Activated CD4-positive, alpha-beta T cell treated with anti-CD3 and anti-CD28 coated beads, Interleukin-2, amount 10 ng/mL, durations not matched to agents 7 days and 5 days (primary cell): ENCODE data around the gene ABL2. TPM values are rescaled to one million over a fixed set of nuclear protein-coding genes. Genes with fewer than 3 reads are reported as not detected.

Experiments
- CTCF ChIA-PET: fragments of 350-600 bp; sonication (Branson Sonifier 250); formaldehyde crosslinking; loops from one replicate; lab custom pipeline; 2021; ENCODE audit warnings: antibody characterized with exemption; lab: Charles Lee
- POLR2A ChIA-PET: fragments of 350-600 bp; sonication (Branson Sonifier 250); formaldehyde crosslinking; loops from one replicate; lab custom pipeline; 2021; ENCODE audit warnings: antibody characterized with exemption; lab: Charles Lee
- DNase-seq: peaks from one replicate; pipeline ENCODE4 v3.0.0-alpha.2; 2020
- H3K27ac Mint-ChIP-seq: one replicate; pipeline ENCODE4 v1.8.0; 2021; ENCODE audit warnings: mild to moderate bottlenecking, moderate library complexity, mixed read lengths
- H3K27me3 Mint-ChIP-seq: one replicate; pipeline ENCODE4 v1.8.0; 2021; ENCODE audit warnings: mixed read lengths
- H3K36me3 Mint-ChIP-seq: one replicate; pipeline ENCODE4 v1.8.0; 2021; ENCODE audit warnings: low read depth, mixed read lengths
- H3K4me1 Mint-ChIP-seq: one replicate; pipeline ENCODE4 v1.8.0; 2021; ENCODE audit warnings: mixed read lengths
- H3K4me3 Mint-ChIP-seq: one replicate; pipeline ENCODE4 v1.8.0; 2021; ENCODE audit warnings: mild to moderate bottlenecking, moderate library complexity, mixed read lengths
- H3K9me3 Mint-ChIP-seq: one replicate; pipeline ENCODE4 v1.8.0; 2021; ENCODE audit warnings: mixed read lengths
- total RNA-seq, 2 experiments: library from RNA; stranded (reverse); gene quantifications; one replicate each; pipeline ENCODE4 v1.2.3, GENCODE V29; 2021

ABL2 gene
- total RNA-seq, 2 experiments from 2014 or later = 7.5 to 8.2 TPM

GRCh38 chr1:179091691-179092165, 137.7 kb downstream of the ABL2 start:
- Mint-ChIP-seq H3K27me3 (no peaks in the 10 kb centered on the region), H3K9me3 (no peaks in the 10 kb centered on the region), H3K4me1 (peaks cover 1% of the 10 kb centered on the region), H3K27ac (no peak overlapping the region), H3K4me3 (no peak overlapping the region), H3K36me3 (peaks cover 43% of the 10 kb centered on the region)
- DNase-seq = no peak
- ChIA-PET POLR2A (no interaction called here), CTCF (interaction anchor here (1.8 to 2.8 kb wide), 3 partner anchors 9 to 35 kb away, joined by 5 to 9 read pairs (median 8); no protein-coding TSS in a partner anchor)

- no peak overlapping the region for H3K4me3 Mint-ChIP-seq
- H3K9me3 Mint-ChIP-seq = no peaks in the 10 kb centered on the region
- no peak for DNase-seq
- H3K36me3 Mint-ChIP-seq = peaks cover 40% of the 10 kb centered on the region
- no peak overlapping the region for H3K27ac Mint-ChIP-seq
- H3K27me3 Mint-ChIP-seq = no peaks in the 10 kb centered on the region
- POLR2A ChIA-PET = no interaction called here
- H3K4me1 Mint-ChIP-seq = peaks cover 3% of the 10 kb centered on the region
- CTCF ChIA-PET = interaction anchor here (0.7 to 2.8 kb wide), 4 partner anchors 8 to 35 kb away, joined by 3 to 9 read pairs (median 6); partner anchors contain the start of gene TOR3A
Observed at GRCh38 chr1:179090923-179091322, 138.6 kb downstream of the ABL2 start.

- DNase-seq = no peak
- Mint-ChIP-seq H3K4me1 (peaks cover 3% of the 10 kb centered on the region), H3K4me3 (no peak overlapping the region), H3K27ac (no peak overlapping the region), H3K9me3 (no peaks in the 10 kb centered on the region), H3K36me3 (peaks cover 39% of the 10 kb centered on the region), H3K27me3 (no peaks in the 10 kb centered on the region)
- CTCF ChIA-PET = interaction anchor here (0.7 to 2.8 kb wide), 3 partner anchors 9 to 36 kb away, joined by 3 to 9 read pairs (median 5); partner anchors contain the start of gene TOR3A
- POLR2A ChIA-PET = no interaction called here
Observed at GRCh38 chr1:179090522-179090921, 139.0 kb downstream of the ABL2 start.

- no peak for DNase-seq
- Mint-ChIP-seq H3K4me1 (peaks cover 6% of the 10 kb centered on the region), H3K27me3 (no peaks in the 10 kb centered on the region), H3K27ac (no peak overlapping the region), H3K4me3 (no peak overlapping the region), H3K9me3 (no peaks in the 10 kb centered on the region), H3K36me3 (peaks cover 40% of the 10 kb centered on the region)
- ChIA-PET POLR2A (no interaction called here), CTCF (interaction anchor here (0.7 to 2.8 kb wide), 3 partner anchors 9 to 36 kb away, joined by 3 to 9 read pairs (median 5); partner anchors contain the start of gene TOR3A)
Observed at GRCh38 chr1:179089827-179090482, 139.5 kb downstream of the ABL2 start.

- ChIA-PET CTCF (interaction anchor here (0.6 to 1.7 kb wide), 6 partner anchors 24 to 722 kb away, joined by 3 to 5 read pairs (median 3); no protein-coding TSS in a partner anchor), POLR2A (no interaction called here)
- Mint-ChIP-seq H3K36me3 (peaks cover 28% of the 10 kb centered on the region), H3K4me3 (no peak overlapping the region), H3K9me3 (no peaks in the 10 kb centered on the region), H3K27me3 (no peaks in the 10 kb centered on the region), H3K4me1 (peaks cover 18% of the 10 kb centered on the region), H3K27ac (no peak overlapping the region)
- DNase-seq = no peak
Observed at GRCh38 chr1:179087665-179088064, 141.8 kb downstream of the ABL2 start.

GRCh38 chr1:179083533-179083932, 145.9 kb downstream of the ABL2 start:
- ChIA-PET CTCF (interaction anchor here (0.6 to 1.8 kb wide), 2 partner anchors 9 to 14 kb away, joined by 3 to 8 read pairs; no protein-coding TSS in a partner anchor), POLR2A (no interaction called here)
- no peaks in the 10 kb centered on the region for H3K9me3 Mint-ChIP-seq
- DNase-seq = no peak
- H3K36me3 Mint-ChIP-seq = peaks cover 18% of the 10 kb centered on the region
- no peaks in the 10 kb centered on the region for H3K27me3 Mint-ChIP-seq
- H3K27ac Mint-ChIP-seq = peak overlapping the region; percentile 95
- peak overlapping the region; percentile 96 for H3K4me3 Mint-ChIP-seq
- H3K4me1 Mint-ChIP-seq = peaks cover 38% of the 10 kb centered on the region

GRCh38 chr1:179082999-179083335, 146.5 kb downstream of the ABL2 start:
- H3K27ac Mint-ChIP-seq = peak overlapping the region; percentile 95
- no peaks in the 10 kb centered on the region for H3K9me3 Mint-ChIP-seq
- H3K36me3 Mint-ChIP-seq = peaks cover 17% of the 10 kb centered on the region
- peaks cover 38% of the 10 kb centered on the region for H3K4me1 Mint-ChIP-seq
- no peaks in the 10 kb centered on the region for H3K27me3 Mint-ChIP-seq
- ChIA-PET CTCF (interaction anchor here (0.6 to 2.1 kb wide), 5 partner anchors 9 to 732 kb away, joined by 3 to 8 read pairs (median 4); no protein-coding TSS in a partner anchor), POLR2A (interaction anchor here (0.5 kb wide), 1 partner anchor 18 kb away, joined by 11 read pairs; no protein-coding TSS in a partner anchor)
- peak overlapping the region; percentile 96 for H3K4me3 Mint-ChIP-seq
- peak; percentile 31 for DNase-seq

GRCh38 chr1:179082333-179082998, 147.0 kb downstream of the ABL2 start:
- Mint-ChIP-seq H3K9me3 (no peaks in the 10 kb centered on the region), H3K36me3 (peaks cover 17% of the 10 kb centered on the region), H3K27ac (peak overlapping the region; percentile 95), H3K4me1 (peaks cover 38% of the 10 kb centered on the region), H3K4me3 (peak overlapping the region; percentile 96), H3K27me3 (no peaks in the 10 kb centered on the region)
- ChIA-PET POLR2A (interaction anchor here (0.5 kb wide), 2 partner anchors 18 to 46 kb away, joined by 5 to 11 read pairs; no protein-coding TSS in a partner anchor), CTCF (interaction anchor here (0.9 to 2.1 kb wide), 4 partner anchors 10 to 732 kb away, joined by 3 to 8 read pairs (median 5); no protein-coding TSS in a partner anchor)
- DNase-seq = peak; percentile 32

GRCh38 chr1:179081687-179082332, 147.7 kb downstream of the ABL2 start, which contains the start of gene TOR3A:
TOR3A (plus strand) TSS chr1:179082070; CDS start chr1:179082129, 59 bp downstream.
- H3K27me3 Mint-ChIP-seq = no peaks in the 10 kb centered on the region
- CTCF ChIA-PET = interaction anchor here (1.2 to 2.1 kb wide), 4 partner anchors 9 to 733 kb away, joined by 3 to 6 read pairs (median 3); no protein-coding TSS in a partner anchor

GRCh38 chr1:179080866-179081686, 148.4 kb downstream of the ABL2 start:
- Mint-ChIP-seq H3K27me3 (no peaks in the 10 kb centered on the region), H3K4me3 (peak overlapping the region; percentile 96), H3K36me3 (peaks cover 13% of the 10 kb centered on the region), H3K9me3 (no peaks in the 10 kb centered on the region), H3K4me1 (peaks cover 34% of the 10 kb centered on the region), H3K27ac (peak overlapping the region; percentile 94)
- CTCF ChIA-PET = interaction anchor here (0.5 to 2.1 kb wide), 8 partner anchors 9 to 734 kb away, joined by 3 to 6 read pairs (median 3); no protein-coding TSS in a partner anchor
- POLR2A ChIA-PET = interaction anchor here (0.7 kb wide), 1 partner anchor 213 kb away, joined by 3 read pairs; the partner anchor contains the start of gene SOAT1
- peak; percentile 52 for DNase-seq

More at GRCh38 chr1:179081687-179082332, 147.7 kb downstream of the ABL2 start, which contains the start of gene TOR3A:
- Mint-ChIP-seq H3K36me3 (peaks cover 17% of the 10 kb centered on the region), H3K9me3 (no peaks in the 10 kb centered on the region), H3K27ac (peak within 1 kb of the TSS; percentile 95), H3K4me3 (peak within 1 kb of the TSS; percentile 96), H3K4me1 (peaks cover 37% of the 10 kb centered on the region)
- DNase-seq = peak; percentile 86
- POLR2A ChIA-PET = interaction anchor here (0.5 kb wide), 1 partner anchor 47 kb away, joined by 5 read pairs; no protein-coding TSS in a partner anchor

- DNase-seq = peak; percentile 71
- H3K27me3 Mint-ChIP-seq = no peaks in the 10 kb centered on the region
- H3K36me3 Mint-ChIP-seq = peaks cover 5% of the 10 kb centered on the region
- H3K9me3 Mint-ChIP-seq = no peaks in the 10 kb centered on the region
- no peak overlapping the region for H3K4me3 Mint-ChIP-seq
- peaks cover 28% of the 10 kb centered on the region for H3K4me1 Mint-ChIP-seq
- peak overlapping the region; percentile 0 for H3K27ac Mint-ChIP-seq
- POLR2A ChIA-PET = no interaction called here
- CTCF ChIA-PET = interaction anchor here (0.6 to 1.9 kb wide), 16 partner anchors 10 to 1983 kb away, joined by 3 to 9 read pairs (median 4); no protein-coding TSS in a partner anchor
Observed at GRCh38 chr1:179079113-179079761, 150.2 kb downstream of the ABL2 start.
